HG02852 (cell line): ENCODE data around the gene NHSL2.

Experiments used
- ATAC-seq: cut with Tn5 transposase; IDR thresholded peaks from one replicate; pipeline ENCODE4 v1.9.1; 2021; ENCODE audit warnings: mild to moderate bottlenecking, moderate library complexity; ENCODE audit not compliant: unreplicated experiment

NHSL2 gene

DNA sequence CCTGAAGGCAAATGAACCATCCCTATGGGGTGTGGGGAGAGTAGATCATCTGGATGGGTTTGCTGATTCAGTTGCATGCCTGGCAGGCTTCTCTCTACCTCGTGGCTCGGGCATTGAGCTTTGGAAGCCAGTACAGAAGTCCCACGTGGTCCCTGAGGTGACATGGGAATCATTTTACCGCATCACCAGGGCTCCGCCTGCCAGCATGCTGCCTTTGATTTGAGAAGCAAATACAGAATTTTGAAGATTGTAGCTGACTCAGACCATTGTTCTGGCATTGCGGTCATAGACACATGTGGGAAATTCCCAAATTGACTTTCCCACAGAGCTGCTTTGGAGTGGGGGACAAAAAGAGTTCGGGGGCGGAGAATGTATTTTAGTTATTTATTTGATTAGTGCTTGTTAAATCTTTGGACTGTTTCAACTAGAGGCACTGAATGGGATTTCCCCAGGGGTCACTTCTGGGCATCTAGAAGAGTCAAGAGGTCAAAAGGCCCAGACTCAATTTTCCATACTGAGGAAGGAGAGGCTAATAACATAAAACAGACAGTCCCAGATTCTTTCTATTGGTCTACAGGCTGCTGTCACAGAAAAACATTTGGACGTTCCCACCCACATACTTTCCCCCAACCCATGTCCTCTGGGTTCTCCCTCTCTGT, 79.3 kb downstream of the NHSL2 start:
- ATAC-seq = no peak

DNA sequence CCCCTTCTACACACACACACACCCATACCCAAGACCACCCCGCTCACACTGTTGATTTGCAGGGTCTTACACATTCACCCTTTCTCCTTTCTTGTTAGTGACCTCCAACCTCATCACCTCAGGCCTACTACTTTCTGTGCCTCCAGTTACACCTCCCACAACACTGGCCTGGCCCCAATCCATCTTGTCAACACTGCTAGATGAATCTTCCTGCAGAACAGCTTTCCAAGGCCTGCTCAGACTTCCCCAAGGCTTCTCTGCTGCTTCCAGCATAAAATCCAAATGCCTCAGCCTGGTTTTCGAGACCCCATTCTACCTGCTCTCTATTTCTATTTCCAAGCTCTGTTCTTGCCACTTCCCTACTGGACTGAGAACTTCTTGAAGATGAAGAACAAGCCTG, 79.9 kb downstream of the NHSL2 start:
- ATAC-seq = no peak

DNA sequence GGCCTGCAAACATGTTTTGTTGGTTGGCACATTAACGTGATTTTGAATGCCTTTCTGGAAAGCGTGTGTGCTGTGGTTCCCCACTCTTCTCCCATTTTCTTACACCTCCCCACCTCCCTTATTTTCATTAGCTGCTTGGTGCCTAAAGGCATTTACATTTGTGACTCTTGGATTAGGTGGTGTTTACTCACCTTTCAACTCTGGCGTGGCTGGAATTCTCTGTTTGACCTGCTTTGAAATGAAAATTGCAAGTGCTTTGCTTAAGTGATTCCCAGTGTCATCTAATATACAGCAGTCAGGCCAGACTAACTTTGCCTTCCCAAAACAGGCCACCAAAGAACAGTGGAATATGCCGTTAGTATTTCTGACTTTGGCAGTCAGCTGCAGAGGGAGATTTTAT, 80.5 kb downstream of the NHSL2 start:
- no peak for ATAC-seq

- no peak for ATAC-seq
These were observed 82.1 kb downstream of the NHSL2 start for GRCh38 chrX:71992711-71993110.

DNA sequence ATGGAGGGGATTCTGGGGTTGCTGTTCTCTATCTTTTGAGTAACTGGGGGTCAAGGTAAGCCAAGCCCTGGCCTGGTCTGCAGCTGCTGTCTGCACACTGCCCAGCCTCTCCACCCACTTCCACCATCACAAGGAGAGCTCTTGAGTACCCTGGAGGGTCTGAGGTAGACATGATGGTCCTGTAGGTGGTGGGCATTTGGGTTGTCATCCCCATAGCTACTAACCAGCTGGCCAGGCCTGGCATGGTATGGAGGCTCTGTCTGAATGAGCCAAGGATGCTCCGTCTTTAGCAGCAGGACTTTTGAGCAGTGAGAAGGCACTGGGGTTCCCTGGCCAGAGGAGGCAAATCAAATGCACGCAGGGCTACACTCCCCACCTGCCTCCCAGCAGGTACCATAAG, 82.7 kb downstream of the NHSL2 start:
- ATAC-seq = no peak

- no peak for ATAC-seq
These were observed 84.0 kb downstream of the NHSL2 start for GRCh38 chrX:71994601-71995000.

- ATAC-seq = no peak
These were observed 84.5 kb downstream of the NHSL2 start for GRCh38 chrX:71995122-71995521.

DNA sequence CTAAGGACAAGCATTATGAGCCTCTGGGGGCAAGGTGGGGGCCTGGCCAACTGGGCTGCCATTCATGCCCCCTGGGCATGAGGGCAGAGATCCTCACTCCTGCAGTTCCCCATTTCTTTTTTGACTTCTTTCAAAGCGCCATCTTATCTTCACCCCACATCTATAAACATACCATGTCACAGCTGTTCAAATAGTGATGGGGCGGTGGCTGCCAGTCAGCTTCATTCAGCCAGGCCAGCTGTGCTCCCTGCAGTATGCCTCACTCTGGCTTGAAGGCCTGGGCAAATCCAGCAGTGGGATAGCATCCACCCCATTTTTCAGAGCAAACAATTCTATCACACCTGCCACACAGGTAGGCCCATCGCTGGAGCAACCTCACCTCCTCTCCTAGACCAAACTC, 85.5 kb downstream of the NHSL2 start:
- ATAC-seq = no peak

DNA sequence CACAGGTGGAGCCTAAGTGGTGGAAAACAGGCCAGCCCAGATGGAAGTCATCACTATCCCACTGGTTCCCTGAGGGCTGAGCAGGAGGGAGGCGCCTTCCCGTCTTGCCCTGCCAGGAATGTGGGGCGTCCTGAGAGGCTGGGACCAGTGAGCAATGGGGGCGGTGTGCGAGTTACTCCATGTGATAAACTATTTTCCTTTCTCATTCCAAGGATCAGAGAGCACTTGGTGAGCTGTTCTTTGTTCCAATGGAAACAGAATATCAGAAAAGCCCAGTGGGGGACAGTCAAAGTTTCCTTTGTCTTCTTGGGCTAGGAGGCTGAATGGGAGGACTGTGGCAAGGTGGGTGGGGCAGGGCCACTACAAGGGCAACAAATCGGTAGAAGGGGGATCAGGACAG, 86.2 kb downstream of the NHSL2 start:
- no peak for ATAC-seq

DNA sequence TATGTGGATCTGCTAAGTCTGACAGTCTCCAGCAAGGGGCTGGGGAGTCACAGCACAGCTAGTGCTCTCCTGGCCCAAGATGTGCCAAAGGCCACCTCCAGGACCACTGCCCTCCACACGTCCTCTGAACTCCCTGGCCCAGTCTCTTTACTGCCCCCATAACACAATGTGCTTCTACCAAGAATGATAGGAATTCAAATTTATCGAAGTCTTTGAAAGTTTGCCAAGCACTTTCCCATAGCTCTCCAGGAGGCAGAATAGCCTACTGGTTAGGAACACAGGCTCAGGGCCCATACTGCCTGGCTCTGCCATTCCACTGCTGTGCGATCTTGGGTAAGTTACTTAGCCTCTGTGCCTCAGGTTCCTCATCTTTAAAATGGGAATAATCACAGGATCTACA, 86.7 kb downstream of the NHSL2 start:
- no peak for ATAC-seq

DNA sequence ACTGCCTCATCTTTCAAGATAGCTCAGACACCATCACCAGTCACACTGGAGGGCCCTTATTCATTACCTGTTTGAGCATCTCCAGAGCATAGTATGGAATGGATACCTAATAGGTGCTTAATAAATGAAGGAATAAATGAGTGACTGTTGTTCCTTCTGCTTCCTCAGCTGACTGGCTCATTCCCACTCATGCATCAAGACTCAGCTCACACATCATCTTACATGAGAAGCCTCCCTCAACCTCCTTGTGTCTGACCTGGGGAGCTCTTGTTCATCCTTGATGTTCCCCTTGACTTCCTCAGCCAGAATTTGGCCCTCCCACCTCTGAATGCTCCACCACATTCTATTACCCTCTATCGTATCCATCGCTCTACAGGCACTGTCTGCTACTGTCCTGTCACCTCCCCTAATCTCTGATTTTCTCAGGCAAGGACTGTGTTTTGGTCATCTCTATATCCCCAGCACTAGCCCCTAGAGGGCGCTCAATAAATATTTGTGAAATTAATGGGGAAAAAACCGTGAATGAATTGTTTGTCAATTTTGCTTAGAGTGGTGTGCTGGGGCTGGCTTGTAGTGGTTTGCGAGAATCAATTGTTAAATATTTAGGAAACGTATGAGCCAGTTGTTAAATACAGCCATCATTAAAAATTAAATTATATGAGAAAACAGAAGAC, 88.3 kb downstream of the NHSL2 start:
- no peak for ATAC-seq

DNA sequence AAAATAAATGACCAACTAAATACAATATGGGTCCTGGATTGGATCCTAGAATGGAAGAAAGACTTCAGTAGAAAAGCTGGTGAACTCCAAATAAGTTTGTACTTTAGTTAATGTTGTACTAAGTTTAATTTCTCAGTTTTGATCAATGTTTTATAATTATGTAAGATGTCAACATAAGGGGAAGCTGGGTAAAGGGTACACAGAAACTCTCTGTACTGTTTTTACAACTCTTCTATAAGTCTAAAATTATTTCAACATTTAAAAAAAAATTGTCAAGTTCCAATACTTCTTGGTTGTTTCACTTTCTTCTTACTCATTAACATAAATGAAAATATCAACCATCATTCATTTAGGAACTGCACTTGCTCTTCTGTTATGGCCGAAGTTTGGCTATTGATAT, 88.9 kb downstream of the NHSL2 start:
- no peak for ATAC-seq

- no peak for ATAC-seq
These were observed 90.8 kb downstream of the NHSL2 start for GRCh38 chrX:72001471-72001870.

DNA sequence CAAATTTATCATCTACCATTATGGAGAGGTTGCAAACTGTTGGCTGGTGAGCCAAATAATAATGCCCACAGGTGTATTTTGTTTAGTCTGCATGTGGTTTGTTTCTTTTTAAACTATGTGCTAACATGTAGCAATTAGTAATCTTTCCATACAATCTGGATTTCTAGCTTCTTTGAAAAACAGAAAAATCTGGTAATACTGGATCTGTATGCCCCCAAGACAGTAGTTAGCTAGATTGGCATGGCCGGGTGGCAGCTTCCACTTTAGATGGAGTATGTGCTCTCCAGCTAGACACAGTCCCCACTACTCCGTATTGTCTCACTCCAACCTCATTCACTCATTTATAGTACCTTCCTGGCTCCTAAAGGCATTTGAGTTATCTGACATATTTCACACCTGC, 91.3 kb downstream of the NHSL2 start:
- ATAC-seq = no peak

- ATAC-seq = no peak
These were observed 92.2 kb downstream of the NHSL2 start for GRCh38 chrX:72002875-72003274.

DNA sequence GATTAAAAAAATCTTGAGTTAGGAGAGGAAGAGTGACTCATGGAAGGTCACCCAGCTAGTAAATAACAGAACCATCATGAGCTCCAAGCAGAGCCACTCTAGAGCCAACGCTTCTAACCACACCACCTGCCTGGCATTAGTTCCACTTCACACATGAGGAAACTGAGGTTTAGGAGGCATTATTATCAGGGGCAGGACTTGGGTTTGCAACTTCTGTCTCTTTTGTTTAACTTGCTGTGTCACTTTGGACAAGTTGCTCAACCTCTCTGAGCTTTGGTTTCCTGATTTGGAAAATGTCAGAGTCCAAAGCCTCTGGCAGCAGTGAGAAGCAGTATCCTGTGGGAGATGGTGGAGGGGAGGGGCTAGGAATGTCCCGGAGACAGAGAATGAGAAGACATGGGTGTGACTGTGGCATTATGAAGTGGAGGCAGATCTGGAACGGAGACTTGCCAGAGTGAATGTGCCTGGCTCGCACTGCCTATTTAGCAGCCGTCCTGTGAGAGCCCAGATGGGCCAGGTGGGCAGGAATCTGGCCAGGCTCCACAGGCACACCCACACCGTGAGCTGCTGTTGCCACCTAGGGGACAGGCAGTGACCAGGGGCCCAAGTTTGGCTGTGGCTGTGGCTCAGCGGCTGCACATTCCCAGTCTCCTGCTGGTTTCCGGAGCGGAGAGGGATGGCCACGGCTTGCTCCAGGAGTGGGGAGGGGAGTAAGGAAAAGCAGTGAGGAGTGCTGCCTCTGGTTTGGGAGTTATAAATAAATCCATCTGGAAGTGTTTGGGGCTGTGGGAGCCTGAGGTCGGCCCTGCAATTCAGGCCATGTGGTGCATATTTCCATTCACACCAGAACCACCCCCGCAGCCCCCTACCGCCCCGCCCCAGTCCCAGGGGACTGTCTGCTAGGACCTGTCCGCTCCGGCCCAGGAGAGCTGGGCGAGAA, 93.4 kb downstream of the NHSL2 start:
- no peak for ATAC-seq

GRCh38 chrX:72005046-72005445, 94.4 kb downstream of the NHSL2 start:
- no peak for ATAC-seq

GRCh38 chrX:72006461-72006860, 95.8 kb downstream of the NHSL2 start:
- no peak for ATAC-seq

GRCh38 chrX:72009731-72010130, 99.1 kb downstream of the NHSL2 start:
- ATAC-seq = no peak

GRCh38 chrX:72011734-72012133, 101.1 kb downstream of the NHSL2 start:
- no peak for ATAC-seq

GRCh38 chrX:72015383-72015782, 104.7 kb downstream of the NHSL2 start:
- ATAC-seq = no peak
